ENCODE data around the gene AGPS. TPM values are rescaled to one million over a fixed set of nuclear protein-coding genes. Genes with fewer than 3 reads are reported as not detected.

The AGPS gene
- total and polyA plus RNA-seq, 10 of the 15 experiments (the other 5 are each of a cell fraction or from before 2014, with no cell fraction given) = 7.9 to 54.2 (median 38.7) TPM

GRCh38 chr2:177464549-177464948 is 72.0 kb downstream of the AGPS start:
- no peak for ATAC-seq
- Histone ChIP-seq H3K9me3 (replicated peaks; ENCODE audit: control insufficient read depth, insufficient read depth, low read length) (no peaks in the 10 kb centered on the region; the same call in 2 of the 3 replicates), H3K9ac (ENCODE audit: control insufficient read depth, insufficient read depth, low read length) (no peak overlapping the region), H4K20me1 (ENCODE audit: control insufficient read depth, insufficient read depth) (no peaks in the 10 kb centered on the region), H3K79me2 (ENCODE audit: control insufficient read depth, insufficient read depth, low read length) (no peaks in the 10 kb centered on the region), H3K4me3 (no peak overlapping the region), H3K4me1 (ENCODE audit: control insufficient read depth, insufficient read depth, low read length) (no peaks in the 10 kb centered on the region), H2AFZ (ENCODE audit: control insufficient read depth, low read depth, low read length) (no peak overlapping the region), H3K36me3 (ENCODE audit: control insufficient read depth in 2 of 2, insufficient read depth in 2 of 2, low read length in 1 of 2) (peaks cover 0 to 10% of the 10 kb centered on the region in 2 experiments; a peak in 2 of 4 replicates), H3K27ac (ENCODE audit: control insufficient read depth, insufficient read depth) (no peak overlapping the region), H3K27me3 (replicated peaks in 1 of 2; ENCODE audit: control insufficient read depth in 2 of 2, insufficient read depth in 2 of 2, low read length in 1 of 2) (no peaks in the 10 kb centered on the region), H3K4me2 (ENCODE audit: control insufficient read depth, insufficient read depth) (no peak overlapping the region)
- ChIA-PET CTCF (interaction anchor here (0.7 to 1.9 kb wide), 2 partner anchors 49 to 288 kb away, joined by 3 to 4 read pairs; no protein-coding TSS in a partner anchor), RAD21 (ENCODE audit: unreplicated experiment) (interaction anchor here (1.0 kb wide), 1 partner anchor 299 kb away, joined by 3 read pairs; no protein-coding TSS in a partner anchor), SMC1A (ENCODE audit: uncharacterized antibody, unreplicated experiment) (interaction anchor here (1.6 to 1.7 kb wide), 2 partner anchors 9 to 65 kb away, joined by 3 read pairs; no protein-coding TSS in a partner anchor), POLR2A (no interaction called here)
- TF ChIP-seq ETV6 (conservative IDR thresholded peaks at IDR 0.05 in 1 of 2, IDR thresholded peaks at IDR 0.05 in 1 of 2; ENCODE audit: borderline replicate concordance in 1 of 2, low read depth in 1 of 2) (no peak), SPI1 (IDR thresholded peaks at IDR 0.05; ENCODE audit: borderline replicate concordance, insufficient read depth, low read depth, low read length) (no peak), ZZZ3 (IDR thresholded peaks at IDR 0.05; ENCODE audit: control insufficient read depth, insufficient read length, low read depth) (no peak), PAX5 (IDR thresholded peaks at IDR 0.05; ENCODE audit: borderline replicate concordance, low read depth, low read length) (no peak), NFXL1 (IDR thresholded peaks at IDR 0.05; ENCODE audit: borderline replicate concordance) (no peak), ZNF24 (IDR thresholded peaks at IDR 0.05) (no peak), ZNF274 (IDR thresholded peaks at IDR 0.05; ENCODE audit: insufficient read depth, insufficient read length) (no peak)
- intact Hi-C loops (cut with micrococcal nuclease; ENCODE audit: unreplicated experiment) = no loop called here
- in situ Hi-C loops (cut with MboI) = no loop called here
- no peak for FAIRE-seq
- WGBS (ENCODE audit: insufficient coverage, insufficient replicate concordance, low lambda C conversion rate, missing lambda C conversion rate) = 97% methylated on average over 3 of the region's 3 CpGs
- no TSS peak for BruUV-seq (replicated peaks)
- DNase-seq (ENCODE audit: low read depth, low spot score) = no peak
